Stomach (tissue), 9 donors: Measurements from ENCODE around the gene KPNA5. TPM values are rescaled to one million over a fixed set of nuclear protein-coding genes. Genes with fewer than 3 reads are reported as not detected.
"Not testable (repeated sequence)": the region's sequence is repeated elsewhere in the genome, so short reads cannot be mapped to it uniquely, and the experiment has no call there.

Experiments used
- DNase-seq, 2 donors: peaks; one replicate each; pipeline versions ENCODE4 v3.0.0 to v3.0.0-alpha.2; 2013 to 2019
- H3K27ac ChIP-seq, 5 donors: fragments of 200-600 bp in 4 of 5; sonication (generic) in 4 of 5; one replicate each; pipeline ENCODE4 v1.5.1; 2013 to 2019; ENCODE audit warnings: mild to moderate bottlenecking in 1 of 5, moderate library complexity in 1 of 5
- H3K27me3 ChIP-seq, 3 donors: fragments of 200-600 bp; sonication (generic); one replicate each; pipeline ENCODE4 v1.5.1; 2017 to 2019; ENCODE audit warnings: mixed run types in 1 of 3
- H3K36me3 ChIP-seq, 4 donors: fragments of 200-600 bp; sonication (generic); 1 replicate in 3 of 4; 2 replicates in 1 of 4; pipeline ENCODE4 v1.5.1; 2016 to 2019
- H3K4me1 ChIP-seq, 4 donors: fragments of 200-600 bp; sonication (generic); one replicate each; pipeline ENCODE4 v1.5.1; 2016 to 2019
- H3K4me3 ChIP-seq, 4 donors: fragments of 200-600 bp; sonication (generic) in 3 of 4; one replicate each; pipeline ENCODE4 v1.5.1; 2016 to 2019; ENCODE audit warnings: mild to moderate bottlenecking in 1 of 4
- H3K9me3 ChIP-seq, 4 donors: fragments of 200-600 bp; sonication (generic); one replicate each; pipeline ENCODE4 v1.5.1; 2016 to 2019
- EP300 ChIP-seq: sonication (generic); formaldehyde crosslinking; IDR thresholded peaks from one replicate; pipeline ENCODE4 v1.6.1; 2017; ENCODE audit warnings: antibody characterized with exemption
- POLR2A ChIP-seq, 4 donors: fragments of 450-650 bp; IDR thresholded peaks; one replicate each; pipeline ENCODE4 v1.6.1; 2016; ENCODE audit warnings: antibody characterized with exemption in 4 of 4, control low read depth in 2 of 4, mild to moderate bottlenecking in 1 of 4, moderate library complexity in 1 of 4
- POLR2AphosphoS5 ChIP-seq, 3 donors: sonication (generic); formaldehyde crosslinking; IDR thresholded peaks; one replicate each; pipeline ENCODE4 v1.6.1; 2016; ENCODE audit warnings: antibody characterized with exemption in 3 of 3
- WGBS, 5 donors: extraction: QIAGEN DNeasy Blood & Tissue Kit in 3 of 5; methylation state at CpG; one replicate each; pipeline versions ENCODE4 v1.1.5 to v1.1.7; 2013 to 2018; 5-methylcytosine and 5-hydroxymethylcytosine counted together
- intact Hi-C: fragments of 100-400 bp; cut with DNase I; formaldehyde crosslinking; loops from one replicate; pipeline ENCODE4 v1.15.1; 2023; ENCODE audit warnings: low total_unique reads
- polyA plus RNA-seq, 3 donors: library from polyadenylated mRNA; stranded (reverse); fragments of 200-250 nt; gene quantifications; one replicate each; pipeline ENCODE4 v1.2.3, GENCODE V29; 2013
- total RNA-seq, 5 donors: library from RNA; depleted of rRNA; stranded (reverse); fragments of >200 nt; gene quantifications; one replicate each; pipeline versions ENCODE4 v1.1.0 to v1.2.3, GENCODE V29; 2014 to 2016
- TF ChIP-seq, protein P1 (sequence below), 7 experiments: fragments of 450-650 bp in 4 of 7; fragments of 200-600 bp in 3 of 7; sonication (generic) in 3 of 7; IDR thresholded peaks; one replicate each; pipeline ENCODE4 v1.5.1; 2016 to 2019; ENCODE audit warnings: antibody characterized with exemption in 7 of 7, control low read depth in 2 of 7, mild to moderate bottlenecking in 1 of 7
- donor health status: healthy with polysubstance abuse.
- donor health status: Bipolar disorder and iron deficiency.
- donor health status: healthy.

The KPNA5 gene
- total and polyA plus RNA-seq, 8 donors, result 1.5 to 37.9 (median 3.5) TPM

DNA sequence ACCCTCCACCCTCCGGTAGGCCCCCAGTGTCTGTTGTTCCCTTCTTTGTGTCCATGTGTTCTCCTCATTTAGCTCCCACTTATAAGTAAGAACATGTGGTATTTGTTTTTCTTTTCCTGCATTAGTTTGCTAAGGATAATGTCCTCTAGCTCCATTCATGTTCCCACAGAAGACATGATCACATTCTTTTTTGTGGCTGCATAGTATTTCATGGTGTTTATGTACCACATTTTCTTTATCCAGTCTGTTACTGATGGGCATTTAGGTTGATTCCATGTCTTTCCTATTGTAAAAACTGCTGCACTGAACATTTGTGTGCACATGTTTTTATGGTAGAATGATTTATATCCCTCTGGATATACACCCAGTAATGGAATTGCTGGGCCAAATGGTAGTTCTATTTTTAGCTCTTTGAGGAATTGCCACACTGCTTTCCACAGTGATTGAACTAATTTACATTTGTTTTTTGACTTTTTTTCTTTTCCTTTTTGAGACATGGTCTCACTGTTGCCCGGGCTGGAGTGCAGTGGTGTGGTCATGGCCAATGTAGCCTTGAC, 4.5 kb downstream of the KPNA5 start:
- Histone ChIP-seq H3K9me3 (no peaks in the 10 kb centered on the region), H3K36me3 (peaks cover 0 to 19% (median 8%) of the 10 kb centered on the region in 4 donors), H3K4me1 (peaks cover 8 to 41% (median 25%) of the 10 kb centered on the region in 4 donors), H3K27me3 (no peaks in the 10 kb centered on the region), H3K27ac (no peak overlapping the region), H3K4me3 (no peak overlapping the region)
- intact Hi-C loops, result no loop called here
- 93 to 100% (median 95%) methylated on average over 2 of the region's 2 CpGs for WGBS, 5 donors
- no peak for TF ChIP-seq EP300
- TF ChIP-seq, protein P1, sequence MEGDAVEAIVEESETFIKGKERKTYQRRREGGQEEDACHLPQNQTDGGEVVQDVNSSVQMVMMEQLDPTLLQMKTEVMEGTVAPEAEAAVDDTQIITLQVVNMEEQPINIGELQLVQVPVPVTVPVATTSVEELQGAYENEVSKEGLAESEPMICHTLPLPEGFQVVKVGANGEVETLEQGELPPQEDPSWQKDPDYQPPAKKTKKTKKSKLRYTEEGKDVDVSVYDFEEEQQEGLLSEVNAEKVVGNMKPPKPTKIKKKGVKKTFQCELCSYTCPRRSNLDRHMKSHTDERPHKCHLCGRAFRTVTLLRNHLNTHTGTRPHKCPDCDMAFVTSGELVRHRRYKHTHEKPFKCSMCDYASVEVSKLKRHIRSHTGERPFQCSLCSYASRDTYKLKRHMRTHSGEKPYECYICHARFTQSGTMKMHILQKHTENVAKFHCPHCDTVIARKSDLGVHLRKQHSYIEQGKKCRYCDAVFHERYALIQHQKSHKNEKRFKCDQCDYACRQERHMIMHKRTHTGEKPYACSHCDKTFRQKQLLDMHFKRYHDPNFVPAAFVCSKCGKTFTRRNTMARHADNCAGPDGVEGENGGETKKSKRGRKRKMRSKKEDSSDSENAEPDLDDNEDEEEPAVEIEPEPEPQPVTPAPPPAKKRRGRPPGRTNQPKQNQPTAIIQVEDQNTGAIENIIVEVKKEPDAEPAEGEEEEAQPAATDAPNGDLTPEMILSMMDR (IDR thresholded peaks at IDR 0.05), result no peak
- TF ChIP-seq POLR2AphosphoS5 (IDR thresholded peaks at IDR 0.05), result no peak
- no peak for DNase-seq

DNA sequence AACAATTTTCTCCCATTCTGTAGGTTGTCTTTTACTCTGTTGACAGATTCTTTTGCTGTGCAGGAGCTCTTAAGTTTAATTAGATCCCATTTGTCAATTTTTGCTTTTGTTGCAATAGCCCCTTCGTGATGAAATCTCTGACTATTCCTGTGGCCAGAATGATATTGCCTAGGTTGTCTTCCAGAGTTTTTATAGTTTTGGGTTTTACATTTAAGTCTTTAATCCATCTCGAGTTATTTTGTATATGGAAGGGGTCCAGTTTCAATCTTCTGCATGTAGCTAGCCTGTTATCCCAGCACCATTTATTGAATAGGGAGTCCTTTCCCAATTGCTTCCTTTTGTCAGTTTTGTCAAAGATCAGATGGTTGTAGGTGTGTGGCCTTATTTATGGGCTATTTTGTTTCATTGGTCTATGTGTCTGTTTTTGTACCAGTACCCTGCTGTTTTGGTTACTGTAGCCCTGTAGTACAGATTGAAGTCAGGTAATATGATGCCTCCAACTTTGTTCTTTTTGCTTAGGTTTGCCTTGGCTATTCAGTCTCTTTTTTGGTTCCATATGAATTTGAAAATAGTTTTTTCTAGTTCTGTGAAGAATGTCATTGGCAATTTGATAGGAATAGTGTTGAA, 5.6 kb downstream of the KPNA5 start:
- H3K36me3 ChIP-seq, result peaks cover 0 to 28% (median 16%) of the 10 kb centered on the region in 4 donors
- DNase-seq, intact Hi-C loops, H3K4me3 ChIP-seq, H3K27me3 ChIP-seq, H3K27ac ChIP-seq, H3K9me3 ChIP-seq: not testable (repeated sequence)
- H3K4me1 ChIP-seq, result peaks cover 6 to 38% (median 25%) of the 10 kb centered on the region in 4 donors
- 69 to 82% (median 79%) methylated on average over 2 of the region's 2 CpGs for WGBS, 5 donors

DNA sequence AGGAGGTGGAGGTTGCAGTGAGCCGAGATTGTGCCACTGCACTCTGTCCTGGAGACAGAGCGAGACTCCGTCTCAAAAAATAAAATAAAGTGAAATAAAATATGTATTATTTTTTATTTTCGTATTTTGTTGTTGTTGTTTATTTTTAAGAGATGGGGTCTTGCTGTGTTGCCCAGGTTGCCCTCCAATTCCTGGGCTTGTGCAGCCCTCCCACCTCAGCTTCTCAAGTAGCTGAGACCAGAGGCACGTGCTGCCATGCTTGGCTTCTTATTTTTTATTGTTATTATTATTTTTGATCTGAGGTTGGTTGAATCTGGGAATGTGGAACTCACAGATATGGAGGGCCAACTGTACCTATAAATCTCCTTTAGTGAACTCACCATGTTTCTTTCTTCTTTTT, 10.1 kb downstream of the KPNA5 start:
- WGBS, 5 donors, result 95 to 99% (median 97%) methylated on average over 5 of the region's 5 CpGs
- TF ChIP-seq EP300 (no peak), POLR2AphosphoS5 (IDR thresholded peaks at IDR 0.05) (no peak), POLR2A (IDR thresholded peaks at IDR 0.05) (no peak)
- TF ChIP-seq, protein P1 (IDR thresholded peaks at IDR 0.05), result no peak
- no peak for DNase-seq
- no peak overlapping the region for H3K27ac ChIP-seq
- H3K36me3 ChIP-seq, result peaks cover 0 to 32% (median 26%) of the 10 kb centered on the region in 4 donors
- intact Hi-C loops, result no loop called here
- H3K9me3 ChIP-seq, result no peaks in the 10 kb centered on the region
- no peak overlapping the region for H3K4me3 ChIP-seq
- H3K4me1 ChIP-seq, result peaks cover 0 to 31% (median 14%) of the 10 kb centered on the region in 4 donors
- no peaks in the 10 kb centered on the region for H3K27me3 ChIP-seq

DNA sequence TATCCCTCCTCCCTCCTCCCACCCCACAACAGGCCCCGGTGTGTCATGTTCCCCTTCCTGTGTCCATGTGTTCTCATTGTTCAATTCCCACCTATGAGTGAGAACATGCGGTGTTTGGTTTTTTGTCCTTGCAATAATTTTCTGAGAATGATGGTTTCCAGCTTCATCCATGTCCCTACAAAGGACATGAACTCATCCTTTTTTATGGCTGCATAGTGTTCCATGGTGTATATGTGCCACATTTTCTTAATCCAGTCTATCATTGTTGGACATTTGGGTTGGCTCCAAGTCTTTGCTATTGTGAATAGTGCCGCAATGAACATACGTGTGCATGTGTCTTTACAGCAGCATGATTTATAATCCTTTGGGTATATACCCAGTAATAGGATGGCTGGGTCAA, 11.9 kb downstream of the KPNA5 start:
- H3K27me3 ChIP-seq, intact Hi-C loops, H3K9me3 ChIP-seq, H3K4me3 ChIP-seq, H3K27ac ChIP-seq, DNase-seq: not testable (repeated sequence)
- Histone ChIP-seq H3K36me3 (peaks cover 0 to 36% (median 29%) of the 10 kb centered on the region in 4 donors), H3K4me1 (peaks cover 0 to 23% (median 7%) of the 10 kb centered on the region in 4 donors)
- WGBS, 5 donors, result 93 to 99% (median 96%) methylated on average over 2 to 4 of the region's 4 CpGs

DNA sequence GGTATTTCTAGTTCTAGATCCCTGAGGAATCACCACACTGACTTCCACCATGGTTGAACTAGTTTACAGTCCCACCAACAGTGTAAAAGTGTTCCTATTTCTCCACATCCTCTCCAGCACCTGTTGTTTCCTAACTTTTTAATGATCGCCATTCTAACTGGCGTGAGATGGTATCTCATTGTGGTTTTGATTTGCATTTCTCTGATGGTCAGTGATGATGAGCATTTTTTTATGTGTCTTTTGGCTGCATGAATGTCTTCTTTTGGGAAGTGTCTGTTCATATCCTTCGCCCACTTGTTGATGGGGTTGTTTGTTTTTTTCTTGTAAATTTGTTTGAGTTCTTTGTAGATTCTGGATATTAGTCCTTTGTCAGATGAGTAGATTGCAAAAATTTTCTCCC, 12.3 kb downstream of the KPNA5 start:
- H3K9me3 ChIP-seq, H3K27ac ChIP-seq, H3K27me3 ChIP-seq, H3K4me3 ChIP-seq, intact Hi-C loops, DNase-seq: not testable (repeated sequence)
- Histone ChIP-seq H3K4me1 (peaks cover 0 to 19% (median 5%) of the 10 kb centered on the region in 4 donors), H3K36me3 (peaks cover 0 to 40% (median 29%) of the 10 kb centered on the region in 4 donors)
- 82 to 100% (median 98%) methylated on average over 1 to 3 of the region's 3 CpGs for WGBS, 5 donors

DNA sequence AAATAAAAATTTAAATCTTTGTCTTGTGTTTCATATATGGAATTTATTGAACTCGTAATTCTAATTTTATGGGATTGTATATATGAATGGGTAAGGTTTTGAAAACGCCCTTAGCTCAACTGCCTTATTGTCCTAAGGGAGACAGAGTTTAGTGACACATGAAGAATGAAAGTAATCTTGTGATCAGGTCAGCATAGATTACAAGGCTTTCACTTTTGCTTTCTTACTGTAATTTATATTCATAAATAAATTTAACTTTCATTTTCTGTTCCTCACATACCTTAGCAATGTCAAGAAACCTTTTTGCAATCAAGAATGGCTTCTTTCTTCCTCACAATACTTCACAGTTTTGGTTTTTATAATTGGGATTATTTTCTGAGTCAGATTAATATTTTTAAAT, 14.4 kb downstream of the KPNA5 start:
- Histone ChIP-seq H3K9me3 (no peaks in the 10 kb centered on the region), H3K36me3 (peaks cover 0 to 48% (median 36%) of the 10 kb centered on the region in 4 donors), H3K27ac (no peak overlapping the region), H3K4me3 (no peak overlapping the region), H3K4me1 (peaks cover 0 to 12% (median 5%) of the 10 kb centered on the region in 4 donors), H3K27me3 (no peaks in the 10 kb centered on the region)
- intact Hi-C loops, result no loop called here
- no peak for DNase-seq
- no peak for TF ChIP-seq EP300
- no peak for TF ChIP-seq POLR2A (IDR thresholded peaks at IDR 0.05)
- no peak for TF ChIP-seq POLR2AphosphoS5 (IDR thresholded peaks at IDR 0.05)
- TF ChIP-seq, protein P1 (IDR thresholded peaks at IDR 0.05), result no peak
- WGBS, 5 donors, result 80 to 94% (median 89%) methylated on average over 2 of the region's 2 CpGs
